ENCODE measurements around the gene FAM114A1. TPM values are rescaled to one million over a fixed set of nuclear protein-coding genes. Genes with fewer than 3 reads are reported as not detected.

Gene FAM114A1
- total RNA-seq, 1 experiment from 2014 or later: 55.9 TPM

DNA sequence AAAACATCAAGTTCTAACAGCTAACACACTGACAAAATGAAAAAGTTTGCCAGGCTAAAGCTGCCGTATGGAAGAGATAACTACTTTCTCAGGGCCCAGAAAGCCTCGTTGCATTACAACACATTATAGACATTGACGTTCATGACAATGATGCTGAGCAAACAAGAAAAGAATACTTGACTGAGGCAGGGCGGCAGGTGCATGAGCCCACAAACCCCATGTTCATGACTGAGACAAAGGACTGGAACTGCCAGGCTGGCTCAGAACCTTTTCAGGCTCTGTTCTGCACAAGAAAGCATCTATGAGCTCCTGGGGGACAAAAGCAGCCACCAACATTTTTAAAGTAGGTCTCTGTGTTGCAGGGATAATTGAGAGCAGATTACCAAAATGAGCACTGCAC, 24.6 kb upstream of the FAM114A1 start:
- H3K36me3 ChIP-seq: no peaks in the 10 kb centered on the region
- no peaks in the 10 kb centered on the region for H3K9me3 ChIP-seq (replicated peaks)
- H3K27me3 ChIP-seq: no peaks in the 10 kb centered on the region; the same call in 1 of the 2 replicates
- H3K4me3 ChIP-seq: no peak overlapping the region
- DNase-seq: no peak
- H3K4me1 ChIP-seq: no peaks in the 10 kb centered on the region
- no peak overlapping the region for H3K27ac ChIP-seq

DNA sequence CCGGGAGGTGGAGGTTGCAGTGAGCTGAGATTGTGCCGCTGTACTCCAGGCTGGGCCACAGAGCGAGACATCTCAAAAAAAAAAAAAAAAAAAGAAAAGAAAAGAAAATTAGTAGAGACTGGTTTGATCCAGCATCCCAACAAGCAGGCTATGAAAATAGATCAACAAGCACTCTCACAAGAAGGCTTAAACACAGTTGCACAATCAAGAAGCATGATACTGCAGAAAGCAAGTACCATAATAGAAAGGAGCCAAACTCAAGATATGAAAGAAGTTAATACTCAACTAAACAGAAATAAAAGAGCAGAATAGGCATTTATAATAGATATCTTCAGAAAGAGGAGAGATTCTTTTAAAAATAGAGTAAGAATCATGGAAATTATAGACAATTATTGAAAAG, 21.6 kb upstream of the FAM114A1 start:
- Histone ChIP-seq H3K27ac (no peak overlapping the region), H3K27me3 (no peaks in the 10 kb centered on the region), H3K4me1 (no peaks in the 10 kb centered on the region), H3K36me3 (no peaks in the 10 kb centered on the region), H3K9me3 (replicated peaks) (no peaks in the 10 kb centered on the region), H3K4me3 (no peak overlapping the region)
- DNase-seq: no peak

DNA sequence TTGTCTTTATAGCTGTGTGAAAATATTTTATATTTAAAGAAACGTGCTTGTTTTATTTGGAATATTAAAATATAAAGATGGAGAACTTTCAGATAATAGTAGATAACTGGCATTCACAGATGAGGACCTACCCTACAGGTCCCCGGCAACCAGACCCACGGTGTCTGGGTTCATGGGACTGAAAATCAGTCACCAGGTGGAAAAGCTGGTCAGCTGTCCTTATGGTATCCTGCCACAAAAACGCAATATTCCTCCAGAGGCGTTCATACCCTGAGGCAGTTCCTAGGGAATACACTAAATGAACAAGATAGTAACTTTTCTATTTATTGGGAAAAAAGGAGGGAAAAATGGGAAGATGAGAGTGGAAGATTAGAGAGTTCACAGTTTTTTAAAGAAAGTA, 12.1 kb upstream of the FAM114A1 start:
- Histone ChIP-seq H3K9me3 (replicated peaks) (no peaks in the 10 kb centered on the region), H3K4me3 (no peak overlapping the region), H3K4me1 (peaks cover 15% of the 10 kb centered on the region), H3K27me3 (no peaks in the 10 kb centered on the region), H3K27ac (no peak overlapping the region), H3K36me3 (no peaks in the 10 kb centered on the region)
- DNase-seq: peak in 1 of 2 experiments; percentile 45

DNA sequence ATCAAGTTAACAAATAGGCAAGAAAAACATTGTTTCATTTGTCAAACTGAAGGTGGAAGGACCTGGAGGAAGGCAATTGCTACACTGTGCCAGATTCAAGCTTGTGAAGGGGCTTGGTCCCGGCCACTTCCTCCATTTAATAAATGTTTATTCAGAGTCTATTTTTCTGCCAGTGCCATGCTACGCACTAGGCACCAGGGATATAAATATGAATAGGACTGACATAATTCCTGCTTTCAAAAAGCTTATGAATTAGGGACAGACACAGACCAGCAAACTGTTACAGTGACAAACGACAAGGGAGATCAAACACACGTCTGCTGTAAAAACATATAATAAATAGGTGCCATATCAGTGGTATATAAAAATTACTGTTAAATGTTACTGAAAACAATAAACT, 11.6 kb upstream of the FAM114A1 start:
- Histone ChIP-seq H3K27me3 (no peaks in the 10 kb centered on the region), H3K27ac (no peak overlapping the region), H3K36me3 (no peaks in the 10 kb centered on the region), H3K9me3 (replicated peaks) (no peaks in the 10 kb centered on the region), H3K4me3 (peak overlapping the region; percentile 20; the same call in 1 of the 2 replicates), H3K4me1 (peaks cover 15% of the 10 kb centered on the region)
- no peak for DNase-seq

DNA sequence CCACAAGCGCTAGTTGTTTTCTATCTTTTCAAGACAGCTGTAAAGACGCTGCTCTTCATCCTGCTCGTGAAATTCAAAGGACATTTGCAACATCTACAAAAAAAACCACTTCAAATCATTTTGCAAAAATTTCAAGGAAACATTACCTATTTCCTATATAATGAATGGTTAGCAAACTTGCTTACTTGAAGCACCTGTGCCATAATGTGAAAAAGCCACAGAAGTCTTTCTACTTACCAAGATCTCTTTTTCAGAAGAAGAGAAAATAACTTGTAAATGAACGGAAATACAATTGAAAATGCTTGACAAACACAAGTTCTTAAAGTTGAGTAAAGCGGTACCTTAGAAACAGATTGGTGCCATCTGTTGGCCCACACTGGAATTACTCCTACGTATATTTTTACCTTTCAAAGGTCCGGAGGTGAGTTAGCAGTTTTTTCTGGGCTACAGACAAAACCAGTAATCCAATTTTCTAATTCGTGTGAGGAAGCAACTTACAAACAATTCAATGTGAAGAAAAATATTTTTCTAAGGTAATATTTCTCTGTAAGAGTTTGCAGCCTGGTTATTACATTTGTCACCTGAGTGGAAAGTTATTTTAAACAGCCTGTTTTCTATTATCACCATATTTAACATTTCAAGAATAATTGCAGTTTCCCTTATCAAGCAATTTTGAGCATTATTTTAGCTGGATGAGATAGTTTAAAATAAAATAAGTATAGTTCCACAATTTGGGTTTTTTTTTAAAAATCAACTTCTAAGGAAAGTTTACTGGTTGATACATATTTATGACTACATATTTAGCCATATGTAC, 10.9 kb upstream of the FAM114A1 start, which contains the start of gene TLR6:
TLR6 (minus strand) TSS at position 294 of the 814 bp plus-strand sequence. CDS start 27,344 bp downstream, outside the sequence.
- peak within 1 kb of the TSS; percentile 20; the same call in 1 of the 2 replicates for H3K4me3 ChIP-seq
- H3K4me1 ChIP-seq: peaks cover 15% of the 10 kb centered on the region
- no peak within 1 kb of the TSS for H3K27ac ChIP-seq
- H3K36me3 ChIP-seq: no peaks in the 10 kb centered on the region
- H3K27me3 ChIP-seq: no peaks in the 10 kb centered on the region
- DNase-seq: peak; percentile 33 to 75
- no peaks in the 10 kb centered on the region for H3K9me3 ChIP-seq (replicated peaks)

DNA sequence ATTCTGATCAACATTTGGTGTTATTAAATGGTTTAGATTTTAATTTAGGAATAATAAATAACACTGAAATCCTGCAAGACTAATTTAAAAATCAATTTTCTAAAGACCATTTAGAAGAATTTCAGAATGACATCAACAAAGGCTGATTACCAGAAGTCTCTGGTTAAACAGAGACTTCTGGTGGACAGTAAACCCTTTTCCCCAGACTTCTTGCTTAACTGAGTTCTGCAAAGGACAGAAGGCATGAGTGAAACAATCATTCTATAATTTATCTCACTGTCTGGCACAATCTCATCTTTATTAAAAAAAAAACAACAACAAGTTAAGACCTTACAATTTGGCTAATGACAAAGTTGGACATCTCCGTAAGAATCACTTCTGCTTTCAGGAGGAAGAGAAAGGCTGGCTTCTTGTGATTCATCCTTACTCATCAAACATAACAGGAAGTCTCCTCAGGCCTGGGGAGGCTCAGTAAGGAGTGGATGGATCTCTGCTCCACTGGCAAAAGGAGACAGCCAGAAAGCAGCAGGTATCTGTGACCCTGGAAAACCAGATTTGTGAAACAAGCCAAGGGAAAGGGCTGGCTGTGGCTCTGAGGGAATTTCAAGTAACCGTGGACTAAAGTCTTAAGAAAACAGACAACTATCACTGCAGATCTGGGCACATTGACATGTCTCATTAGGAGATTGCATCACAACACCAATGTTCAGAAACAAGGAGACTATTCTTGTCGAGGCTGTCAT, 10.1 kb upstream of the FAM114A1 start:
- H3K27ac ChIP-seq: no peak overlapping the region
- no peaks in the 10 kb centered on the region for H3K27me3 ChIP-seq
- no peaks in the 10 kb centered on the region for H3K9me3 ChIP-seq (replicated peaks)
- DNase-seq: peak in 1 of 2 experiments; percentile 19
- H3K36me3 ChIP-seq: no peaks in the 10 kb centered on the region
- H3K4me3 ChIP-seq: no peak overlapping the region
- H3K4me1 ChIP-seq: peaks cover 15% of the 10 kb centered on the region

DNA sequence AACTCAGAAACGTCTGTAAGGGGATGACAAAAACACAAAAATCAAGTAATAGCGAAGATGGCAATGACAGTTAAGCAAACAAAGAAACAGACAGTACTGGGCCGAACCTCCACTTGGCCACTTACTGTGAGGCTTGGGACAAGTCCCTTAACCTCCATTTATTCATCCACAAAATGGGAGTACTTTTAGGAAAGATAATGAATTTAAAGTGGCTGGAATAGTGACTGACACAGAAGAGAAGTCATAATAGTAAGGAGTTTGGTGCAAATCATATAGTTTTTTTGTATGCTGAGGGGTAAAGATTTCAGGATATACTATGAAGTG, 9.5 kb upstream of the FAM114A1 start:
- H3K4me3 ChIP-seq: no peak overlapping the region
- no peak overlapping the region for H3K27ac ChIP-seq
- H3K4me1 ChIP-seq: peaks cover 15% of the 10 kb centered on the region
- H3K9me3 ChIP-seq (replicated peaks): no peaks in the 10 kb centered on the region
- no peaks in the 10 kb centered on the region for H3K27me3 ChIP-seq
- H3K36me3 ChIP-seq: no peaks in the 10 kb centered on the region
- no peak for DNase-seq

DNA sequence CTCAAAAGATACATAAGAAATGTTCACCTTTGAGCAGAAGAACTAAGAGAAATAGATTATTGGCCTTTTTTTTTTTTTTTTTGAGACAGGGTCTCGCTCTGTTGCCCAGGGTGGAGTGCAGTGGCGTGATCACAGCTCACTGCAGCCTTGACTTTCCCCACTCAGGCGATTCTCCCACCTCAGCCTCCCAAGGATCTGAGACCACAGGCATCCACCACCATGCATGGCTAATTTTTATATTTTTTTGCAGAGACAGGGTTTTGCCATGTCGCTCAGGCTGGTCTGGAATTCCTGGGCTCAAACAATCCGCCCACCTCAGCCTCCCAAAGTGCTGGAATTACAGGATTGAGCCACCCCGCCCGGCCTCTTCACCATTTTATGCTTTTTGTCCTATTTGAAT, 8.1 kb upstream of the FAM114A1 start:
- Histone ChIP-seq H3K4me1 (peaks cover 15% of the 10 kb centered on the region), H3K36me3 (no peaks in the 10 kb centered on the region), H3K27ac (peak overlapping the region; percentile 16; the same call in 1 of the 2 replicates), H3K27me3 (no peaks in the 10 kb centered on the region), H3K4me3 (no peak overlapping the region), H3K9me3 (replicated peaks) (no peaks in the 10 kb centered on the region)
- DNase-seq: peak; percentile 24 to 45

DNA sequence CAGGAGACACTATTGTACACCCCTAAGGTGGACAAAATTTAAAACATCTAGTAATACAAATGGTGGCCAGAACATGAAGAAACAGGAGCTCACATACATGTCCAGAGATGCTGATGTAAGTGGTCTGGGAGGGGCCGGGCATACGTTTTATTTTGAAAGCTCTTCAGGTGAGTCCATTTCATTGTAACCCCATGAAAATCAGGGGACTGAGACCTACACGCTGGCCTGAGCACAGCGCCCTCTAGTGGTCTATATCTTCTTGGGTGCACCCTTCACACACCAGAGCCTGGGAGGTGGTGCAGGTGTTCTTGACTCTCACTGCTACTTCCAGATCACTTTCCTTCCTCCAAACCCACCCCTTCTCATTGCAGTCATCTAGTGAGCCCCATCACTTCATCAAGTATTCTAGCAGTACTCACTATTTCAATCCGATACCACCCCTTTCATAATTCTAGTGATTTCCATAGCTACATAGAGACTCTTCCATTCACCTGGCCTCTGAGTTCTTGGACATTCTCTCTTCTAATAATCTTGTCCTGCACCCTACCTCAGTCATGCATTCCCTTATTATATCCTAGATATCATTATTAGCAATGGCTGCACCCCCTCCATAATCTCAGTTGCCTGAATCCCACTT, 6.7 kb upstream of the FAM114A1 start:
- no peaks in the 10 kb centered on the region for H3K36me3 ChIP-seq
- H3K27me3 ChIP-seq: no peaks in the 10 kb centered on the region
- peak; percentile 58 to 77 for DNase-seq
- no peak overlapping the region for H3K4me3 ChIP-seq
- peaks cover 12% of the 10 kb centered on the region for H3K4me1 ChIP-seq
- H3K9me3 ChIP-seq (replicated peaks): no peaks in the 10 kb centered on the region
- no peak overlapping the region for H3K27ac ChIP-seq

DNA sequence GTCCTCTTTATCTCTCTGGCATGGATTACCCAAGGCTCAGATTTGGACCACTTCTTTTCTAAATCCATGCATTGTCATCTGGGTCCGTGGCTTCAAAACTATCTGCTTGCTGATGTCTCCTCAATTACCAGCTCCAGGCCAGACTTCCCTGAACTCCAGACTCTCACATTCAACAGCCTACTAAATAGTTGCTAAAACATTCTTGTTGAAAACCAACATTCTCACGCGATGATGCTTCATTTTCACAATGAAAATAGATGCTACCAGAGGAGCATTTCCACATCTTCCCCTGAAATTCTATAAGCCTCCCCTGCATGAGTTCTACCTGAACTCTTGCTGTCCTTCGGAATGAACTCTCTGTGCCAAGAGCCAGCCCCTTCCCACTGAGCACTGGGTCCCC, 5.8 kb upstream of the FAM114A1 start:
- peaks cover 12% of the 10 kb centered on the region for H3K4me1 ChIP-seq
- no peak for DNase-seq
- H3K4me3 ChIP-seq: no peak overlapping the region
- no peaks in the 10 kb centered on the region for H3K9me3 ChIP-seq (replicated peaks)
- H3K27ac ChIP-seq: no peak overlapping the region
- H3K36me3 ChIP-seq: no peaks in the 10 kb centered on the region
- no peaks in the 10 kb centered on the region for H3K27me3 ChIP-seq

DNA sequence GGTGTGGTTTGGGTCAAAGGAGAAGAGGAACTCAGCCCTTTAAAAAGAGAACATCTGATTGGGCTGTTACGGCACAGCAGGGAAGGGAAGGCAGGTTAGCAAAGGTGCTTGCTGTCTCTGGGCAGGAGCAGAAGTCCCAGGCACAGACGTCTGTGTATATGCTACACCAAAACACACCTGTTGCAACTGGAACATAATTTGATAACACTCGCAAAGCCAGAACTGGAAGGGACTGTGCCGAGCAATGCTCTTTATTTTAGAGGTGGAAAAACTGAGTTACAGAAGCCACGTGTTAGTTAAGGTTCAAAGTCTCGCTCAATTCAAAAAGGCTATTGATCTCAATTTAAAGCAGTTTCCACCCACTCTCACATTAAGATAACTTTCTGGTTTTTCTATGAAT, 2.2 kb upstream of the FAM114A1 start:
- Histone ChIP-seq H3K36me3 (peaks cover 4% of the 10 kb centered on the region; the same call in 1 of the 2 replicates), H3K27me3 (no peaks in the 10 kb centered on the region), H3K9me3 (replicated peaks) (no peaks in the 10 kb centered on the region), H3K4me1 (peaks cover 6% of the 10 kb centered on the region), H3K27ac (no peak overlapping the region), H3K4me3 (no peak overlapping the region)
- DNase-seq: no peak

DNA sequence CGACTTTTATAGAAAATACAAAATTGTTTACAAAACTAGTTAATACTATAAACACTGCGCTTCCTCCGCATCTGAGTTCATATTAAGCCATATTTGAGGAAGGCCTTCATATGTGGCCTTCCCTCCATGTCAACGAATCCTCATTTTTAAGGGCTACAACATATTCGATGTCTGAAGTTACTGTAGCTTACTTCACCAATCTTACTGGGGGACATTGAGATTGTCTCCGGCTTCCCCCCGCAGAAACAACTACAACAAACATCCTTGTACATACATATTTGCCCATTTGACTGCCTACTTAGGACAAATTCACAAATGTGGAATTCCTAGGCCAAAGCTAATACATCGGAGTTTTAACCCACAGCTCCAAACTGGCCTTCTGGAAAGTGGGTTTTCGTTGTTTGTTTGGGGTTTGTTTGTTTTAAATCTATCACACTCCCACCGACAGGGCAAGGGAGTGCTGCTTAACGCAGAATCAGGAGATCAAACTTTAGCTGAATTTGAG, 581 bp upstream of the FAM114A1 start:
- Histone ChIP-seq H3K27ac (peak overlapping the region; percentile 75), H3K9me3 (replicated peaks) (no peaks in the 10 kb centered on the region), H3K4me3 (peak overlapping the region; percentile 86), H3K4me1 (peaks cover 6% of the 10 kb centered on the region), H3K36me3 (peaks cover 11% of the 10 kb centered on the region; the same call in 1 of the 2 replicates), H3K27me3 (no peaks in the 10 kb centered on the region)
- DNase-seq: no peak

DNA sequence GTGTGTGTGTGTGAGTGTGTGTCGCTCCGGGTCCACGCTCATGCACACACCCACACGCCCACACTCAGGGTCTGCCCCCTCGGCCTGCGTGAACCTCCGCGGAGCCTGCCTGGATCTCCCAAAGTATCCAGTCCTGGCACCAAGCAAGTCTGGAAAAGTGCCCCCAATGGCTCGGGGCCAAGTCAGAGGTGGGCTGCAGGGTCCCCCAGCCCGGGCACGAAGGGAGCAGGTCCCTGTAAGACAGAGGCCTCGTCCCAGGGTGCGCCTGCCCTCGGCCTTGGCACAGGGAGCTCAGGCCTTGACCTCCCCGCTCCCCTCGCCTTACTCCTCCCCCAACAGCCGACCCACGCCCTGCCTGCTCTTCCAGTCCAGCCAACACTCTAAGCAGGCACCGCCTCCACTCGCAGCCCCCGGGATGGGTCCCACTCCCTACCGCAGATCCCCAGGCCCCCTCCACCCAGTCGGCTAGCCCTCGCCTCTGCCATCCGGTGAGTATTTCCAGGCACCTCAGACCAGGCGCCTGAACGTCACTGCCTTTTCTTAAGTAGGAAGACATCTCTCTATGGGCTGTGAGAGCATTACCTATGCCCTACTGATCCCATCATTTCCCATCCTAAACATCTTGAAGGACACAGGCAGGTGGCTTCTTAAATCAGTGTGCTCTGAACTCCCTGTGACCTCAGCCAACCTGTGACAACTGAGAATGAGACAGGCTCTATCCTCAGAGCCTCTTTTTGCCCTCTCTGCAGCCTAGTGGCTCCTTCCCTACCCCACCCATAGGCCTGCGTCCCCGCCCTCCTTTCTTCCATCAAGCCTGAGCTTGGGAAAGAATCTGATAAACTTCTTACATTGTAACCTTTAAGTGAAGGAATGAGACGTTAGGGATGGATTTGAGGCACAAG, 704 bp downstream of the FAM114A1 start:
- peak overlapping the region; percentile 87 for H3K27ac ChIP-seq
- peak; percentile 79 to 94 for DNase-seq

DNA sequence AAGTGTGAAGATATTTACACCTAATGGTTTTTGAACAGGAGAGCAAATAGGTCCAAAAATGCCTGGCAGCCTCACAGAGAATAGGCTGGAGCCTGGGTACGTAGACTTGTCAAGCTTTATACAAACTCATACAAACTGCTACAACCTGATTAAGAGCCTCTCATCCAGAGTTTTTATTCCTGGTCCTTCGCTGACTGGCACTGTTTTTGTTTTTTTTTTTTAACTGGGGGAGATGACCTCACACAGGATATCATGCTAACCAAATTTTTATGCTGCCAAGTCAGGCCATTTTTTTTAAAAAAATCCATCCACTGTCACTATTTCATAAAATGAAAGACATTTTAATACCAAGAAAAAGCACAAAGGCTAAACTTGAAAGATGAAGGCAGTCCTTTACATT, 1.9 kb downstream of the FAM114A1 start:
- Histone ChIP-seq H3K4me1 (peaks cover 6% of the 10 kb centered on the region), H3K36me3 (peaks cover 14% of the 10 kb centered on the region; the same call in 1 of the 2 replicates), H3K27me3 (no peaks in the 10 kb centered on the region), H3K9me3 (replicated peaks) (no peaks in the 10 kb centered on the region), H3K27ac (no peak overlapping the region), H3K4me3 (no peak overlapping the region)
- no peak for DNase-seq

More for the DNA sequence above, 704 bp downstream of the FAM114A1 start:
- Histone ChIP-seq H3K27me3 (no peaks in the 10 kb centered on the region), H3K4me3 (peak overlapping the region; percentile 86), H3K9me3 (replicated peaks) (no peaks in the 10 kb centered on the region), H3K4me1 (peaks cover 6% of the 10 kb centered on the region), H3K36me3 (peaks cover 14% of the 10 kb centered on the region; the same call in 1 of the 2 replicates)
